ENCODE measurements around the gene TCF7L1.
"Not testable (repeated sequence)": the region's sequence is repeated elsewhere in the genome, so short reads cannot be mapped to it uniquely, and the experiment has no call there.

TCF7L1 gene

GRCh38 chr2:85183076-85183475, 49.9 kb downstream of the TCF7L1 start:
- DNase-seq (ENCODE audit: low read depth in 2 of 3, low spot score in 1 of 3) = no peak

GRCh38 chr2:85183479-85183878, 50.3 kb downstream of the TCF7L1 start:
- no peak for DNase-seq (ENCODE audit: low read depth in 2 of 3, low spot score in 1 of 3)

GRCh38 chr2:85184231-85184630, 51.0 kb downstream of the TCF7L1 start:
- DNase-seq (ENCODE audit: low read depth in 2 of 3, low spot score in 1 of 3) = no peak

- DNase-seq (ENCODE audit: low read depth in 2 of 3, low spot score in 1 of 3) = no peak
These were observed 51.8 kb downstream of the TCF7L1 start for GRCh38 chr2:85184990-85185389.

- DNase-seq (ENCODE audit: low read depth in 2 of 3, low spot score in 1 of 3) = no peak
These were observed 52.3 kb downstream of the TCF7L1 start for GRCh38 chr2:85185431-85185940.

GRCh38 chr2:85187069-85187468, 53.9 kb downstream of the TCF7L1 start:
- DNase-seq (ENCODE audit: low read depth in 2 of 3, low spot score in 1 of 3) = no peak

- no peak for DNase-seq (ENCODE audit: low read depth in 2 of 3, low spot score in 1 of 3)
These were observed 55.7 kb downstream of the TCF7L1 start for GRCh38 chr2:85188852-85189251.

GRCh38 chr2:85189606-85190270, 56.5 kb downstream of the TCF7L1 start:
- no peak for DNase-seq (ENCODE audit: low read depth in 2 of 3, low spot score in 1 of 3)

GRCh38 chr2:85191157-85191556, 58.0 kb downstream of the TCF7L1 start:
- DNase-seq (ENCODE audit: low read depth in 2 of 3, low spot score in 1 of 3) = no peak

GRCh38 chr2:85194780-85195480, 61.7 kb downstream of the TCF7L1 start:
- DNase-seq (ENCODE audit: low read depth in 2 of 3, low spot score in 1 of 3) = no peak

- no peak for DNase-seq (ENCODE audit: low read depth in 2 of 3, low spot score in 1 of 3)
These were observed 62.8 kb downstream of the TCF7L1 start for GRCh38 chr2:85195956-85196355.

- no peak for DNase-seq (ENCODE audit: low read depth in 2 of 3, low spot score in 1 of 3)
These were observed 66.5 kb downstream of the TCF7L1 start for GRCh38 chr2:85199698-85200097.

GRCh38 chr2:85209887-85210286, 76.7 kb downstream of the TCF7L1 start:
- DNase-seq (ENCODE audit: low read depth in 2 of 3, low spot score in 1 of 3) = no peak

- DNase-seq (ENCODE audit: low read depth in 2 of 3, low spot score in 1 of 3) = no peak
These were observed 77.3 kb downstream of the TCF7L1 start for GRCh38 chr2:85210511-85210910.

GRCh38 chr2:85211606-85212005, 78.4 kb downstream of the TCF7L1 start:
- not testable (repeated sequence) for DNase-seq (ENCODE audit: low read depth in 2 of 3, low spot score in 1 of 3)

GRCh38 chr2:85212841-85213240, 79.6 kb downstream of the TCF7L1 start:
- DNase-seq (ENCODE audit: low read depth in 2 of 3, low spot score in 1 of 3) = no peak

- no peak for DNase-seq (ENCODE audit: low read depth in 2 of 3, low spot score in 1 of 3)
These were observed 80.2 kb downstream of the TCF7L1 start for GRCh38 chr2:85213404-85213803.

- no peak for DNase-seq (ENCODE audit: low read depth in 2 of 3, low spot score in 1 of 3)
These were observed 80.8 kb downstream of the TCF7L1 start for GRCh38 chr2:85213901-85214512.

GRCh38 chr2:85215081-85215447, 81.9 kb downstream of the TCF7L1 start:
- no peak for DNase-seq (ENCODE audit: low read depth in 2 of 3, low spot score in 1 of 3)

- DNase-seq (ENCODE audit: low read depth in 2 of 3, low spot score in 1 of 3) = no peak
These were observed 82.5 kb downstream of the TCF7L1 start for GRCh38 chr2:85215448-85216401.

GRCh38 chr2:85216927-85217326, 83.7 kb downstream of the TCF7L1 start:
- DNase-seq (ENCODE audit: low read depth in 2 of 3, low spot score in 1 of 3) = no peak
